HepG2 (cell line): ENCODE measurements around the gene UNC79. TPM values are rescaled to one million over a fixed set of nuclear protein-coding genes. Genes with fewer than 3 reads are reported as not detected.

Experiments
- ATAC-seq: fragments of 200-7000 bp; cut with Tn5 transposase; 3 replicates; pipeline ENCODE4 v1.9.1; 2020; ENCODE audit warnings: mild to moderate bottlenecking, moderate library complexity
- BruUV-seq: library from RNA; stranded (reverse); fragments of 400-500 nt; replicated peaks from 2 replicates; lab custom pipeline; 2021; lab: Mats Ljungman, UMichigan
- CTCF ChIA-PET: fragments of 300-600 bp; formaldehyde crosslinking; extraction: SDS; loops from one replicate; lab custom pipeline; 2021; ENCODE audit warnings: low total read pairs, inconsistent platforms, low intra/inter-chr PET ratio; lab: Yijun Ruan, JAX
- POLR2A ChIA-PET: fragments of 350-600 bp; sonication (Branson Sonifier 250); formaldehyde crosslinking; loops from one replicate; lab custom pipeline; 2020; ENCODE audit warnings: antibody characterized with exemption, inconsistent platforms; lab: Yijun Ruan, JAX
- DNase-seq: peaks from one replicate; pipeline ENCODE4 v3.0.0-alpha.2; 2015; ENCODE audit warnings: low spot score
- FAIRE-seq: peaks from 3 replicates; lab custom pipeline; 2011; peaks lifted over from hg19 to GRCh38; lab: Jason Lieb, UNC
- H2AFZ ChIP-seq: one replicate; pipeline ENCODE4 v1.6.1; 2011; ENCODE audit warnings: low read length, inconsistent platforms
- H3K27ac ChIP-seq: fragments of 300-600 bp; 3 replicates; pipeline ENCODE4 v1.8.0; 2011; ENCODE audit warnings: mixed run types, mild to moderate bottlenecking, mixed read lengths, low read length, inconsistent platforms; ENCODE audit not compliant: insufficient read depth; ENCODE audit errors: extremely low read length
- H3K27me3 ChIP-seq, 2 experiments: fragments of 200-600 bp in 1 of 2; 2 replicates in 1 of 2; 3 replicates in 1 of 2; pipeline versions ENCODE4 v1.6.0 to v1.8.0; 2011; ENCODE audit warnings: low read length in 2 of 2, mild to moderate bottlenecking in 2 of 2, moderate library complexity in 2 of 2, inconsistent platforms in 1 of 2; ENCODE audit not compliant: insufficient read depth in 2 of 2, control insufficient read depth in 1 of 2
- H3K36me3 ChIP-seq, 2 experiments: fragments of 200-600 bp in 1 of 2; replicated peaks in 1 of 2; 2 replicates in 1 of 2; 3 replicates in 1 of 2; pipeline versions ENCODE4 v1.5.1 to v1.8.0; 2011; ENCODE audit warnings: low read length in 2 of 2, inconsistent platforms in 1 of 2; ENCODE audit not compliant: insufficient read depth in 2 of 2, control insufficient read depth in 1 of 2
- H3K4me1 ChIP-seq: 2 replicates; pipeline ENCODE4 v1.5.1; 2012; ENCODE audit warnings: low read length, inconsistent platforms; ENCODE audit not compliant: insufficient read depth
- H3K4me2 ChIP-seq: 2 replicates; pipeline ENCODE4 v1.6.0; 2011; ENCODE audit warnings: low read depth, low read length, inconsistent platforms
- H3K4me3 ChIP-seq, 3 experiments: fragments of 200-600 bp in 1 of 3; sonication (generic), shearing (Covaris generic) in 1 of 3; replicated peaks in 1 of 3; 2 replicates each; pipeline ENCODE4 v1.5.1; 2011 to 2016; ENCODE audit warnings: low read length in 3 of 3, inconsistent platforms in 2 of 3, low read depth in 2 of 3, mild to moderate bottlenecking in 2 of 3, control low read depth in 1 of 3, mixed read lengths in 1 of 3; ENCODE audit not compliant: insufficient read depth in 1 of 3
- H3K79me2 ChIP-seq: one replicate; pipeline ENCODE4 v1.6.1; 2011; ENCODE audit warnings: low read length, inconsistent platforms; ENCODE audit not compliant: insufficient read depth
- H3K9ac ChIP-seq: 2 replicates; pipeline ENCODE4 v1.6.0; 2011; ENCODE audit warnings: mild to moderate bottlenecking, low read depth, low read length, inconsistent platforms; ENCODE audit not compliant: insufficient read depth
- H3K9me3 ChIP-seq: 2 replicates; pipeline ENCODE4 v1.5.1; 2012; ENCODE audit warnings: mild to moderate bottlenecking, low read length
- H4K20me1 ChIP-seq: 2 replicates; pipeline ENCODE4 v1.6.0; 2011; ENCODE audit warnings: inconsistent platforms, mild to moderate bottlenecking, low read length, moderate library complexity; ENCODE audit not compliant: insufficient read depth
- KLF12 ChIP-seq: sonication (generic); formaldehyde crosslinking; IDR thresholded peaks from 2 replicates; pipeline ENCODE4 v1.4.0; 2020; ENCODE audit warnings: missing genetic modification reagents, borderline replicate concordance
- ZNF615 ChIP-seq: sonication (generic); formaldehyde crosslinking; IDR thresholded peaks from 2 replicates; pipeline ENCODE4 v1.5.0; 2020; ENCODE audit warnings: mild to moderate bottlenecking, missing genetic modification reagents, borderline replicate concordance
- ZNF747 ChIP-seq: sonication (generic); formaldehyde crosslinking; IDR thresholded peaks from 2 replicates; pipeline ENCODE4 v1.8.1; 2023; ENCODE audit warnings: missing genetic modification reagents, mild to moderate bottlenecking, borderline replicate concordance
- WGBS: methylation state at CpG from one replicate; pipeline ENCODE4 v1.1.6; 2017; ENCODE audit warnings: low lambda C conversion rate; 5-methylcytosine and 5-hydroxymethylcytosine counted together
- in situ Hi-C: cut with HindIII; loops from 2 replicates; pipeline ENCODE4 v1.10.0; 2017; ENCODE audit warnings: low pct_unique_long_range_greater_than_20kb; ENCODE audit not compliant: extremely low pct_ligation_motif_present
- intact Hi-C: fragments of 100-400 bp; cut with micrococcal nuclease; formaldehyde crosslinking; loops from one replicate; pipeline ENCODE4 v1.10.0; 2022; ENCODE audit not compliant: unreplicated experiment
- polyA plus RNA-seq, 8 experiments: library from polyadenylated mRNA; depleted of rRNA in 3 of 8; stranded (reverse) in 7 of 8; unstranded in 1 of 8; fragments of >200 nt; fragmentation: Illumina TruSeq in 4 of 8; extraction: Trizol in 4 of 8; gene quantifications; 2 replicates each; pipeline versions ENCODE4 v1.2.1 to v1.2.3, GENCODE V29; 2011 to 2016; ENCODE audit warnings: low read depth in 4 of 8, missing spikeins in 1 of 8, mixed read lengths in 1 of 8; ENCODE audit not compliant: insufficient read depth in 1 of 8
- total RNA-seq, 5 experiments: library from RNA; depleted of rRNA; stranded (reverse); fragments of >200 nt; fragmentation: Illumina TruSeq; extraction: Trizol; gene quantifications; 2 replicates each; pipeline ENCODE4 v1.2.3, GENCODE V29; 2016; ENCODE audit warnings: low read depth in 1 of 5
- TF ChIP-seq, protein P1 (sequence below): sonication (generic); formaldehyde crosslinking; IDR thresholded peaks from 2 replicates; pipeline ENCODE4; 2020; ENCODE audit warnings: missing genetic modification reagents, mild to moderate bottlenecking, borderline replicate concordance
- TF ChIP-seq, protein P2 (sequence below): sonication (generic); formaldehyde crosslinking; IDR thresholded peaks from 2 replicates; pipeline ENCODE4 v1.5.0; 2020; ENCODE audit warnings: missing genetic modification reagents
- TF ChIP-seq, protein P3 (sequence below), 2 experiments: sonication (generic) in 1 of 2; formaldehyde crosslinking in 1 of 2; IDR thresholded peaks; 2 replicates each; pipeline versions ENCODE4 v1.6.1 to v1.9.0; 2014 to 2022; ENCODE audit warnings: antibody characterized with exemption in 1 of 2, borderline replicate concordance in 1 of 2, inconsistent platforms in 1 of 2, low read depth in 1 of 2, missing genetic modification reagents in 1 of 2

Gene UNC79
- total and polyA plus RNA-seq, 2 of the 13 experiments (the other 11 are each of a cell fraction or from before 2014, with no cell fraction given), result under 0.01 TPM; not detected in 1

DNA sequence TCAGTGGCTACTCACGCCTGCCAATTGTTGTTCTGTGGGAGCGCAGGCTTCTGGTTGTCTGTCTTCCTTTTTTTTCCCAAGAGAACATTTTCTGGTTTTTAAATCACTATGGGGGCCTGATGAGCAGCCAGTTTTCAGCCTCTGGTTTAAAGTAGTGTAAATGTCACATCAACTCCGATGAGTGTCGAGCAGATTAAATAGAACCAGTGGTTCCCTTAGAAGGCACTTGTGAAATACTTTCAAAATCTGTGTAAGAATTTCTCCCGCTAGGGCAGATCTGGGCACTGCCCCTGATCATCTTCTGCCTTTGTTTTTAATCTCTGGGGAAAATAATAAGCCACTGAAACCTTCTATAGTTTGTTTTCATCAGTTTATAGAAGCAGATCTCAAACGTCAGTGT, 227.1 kb downstream of the UNC79 start:
- Histone ChIP-seq H2AFZ (no peak overlapping the region), H3K27me3 (no peaks in the 10 kb centered on the region), H3K4me1 (no peaks in the 10 kb centered on the region), H3K36me3 (no peaks in the 10 kb centered on the region), H3K4me2 (no peak overlapping the region), H3K4me3 (no peak overlapping the region), H3K79me2 (no peaks in the 10 kb centered on the region), H3K9ac (no peak overlapping the region), H3K27ac (no peak overlapping the region), H3K9me3 (no peaks in the 10 kb centered on the region), H4K20me1 (no peaks in the 10 kb centered on the region)
- 15% methylated on average over 6 of the region's 6 CpGs for WGBS
- TF ChIP-seq, protein P1, sequence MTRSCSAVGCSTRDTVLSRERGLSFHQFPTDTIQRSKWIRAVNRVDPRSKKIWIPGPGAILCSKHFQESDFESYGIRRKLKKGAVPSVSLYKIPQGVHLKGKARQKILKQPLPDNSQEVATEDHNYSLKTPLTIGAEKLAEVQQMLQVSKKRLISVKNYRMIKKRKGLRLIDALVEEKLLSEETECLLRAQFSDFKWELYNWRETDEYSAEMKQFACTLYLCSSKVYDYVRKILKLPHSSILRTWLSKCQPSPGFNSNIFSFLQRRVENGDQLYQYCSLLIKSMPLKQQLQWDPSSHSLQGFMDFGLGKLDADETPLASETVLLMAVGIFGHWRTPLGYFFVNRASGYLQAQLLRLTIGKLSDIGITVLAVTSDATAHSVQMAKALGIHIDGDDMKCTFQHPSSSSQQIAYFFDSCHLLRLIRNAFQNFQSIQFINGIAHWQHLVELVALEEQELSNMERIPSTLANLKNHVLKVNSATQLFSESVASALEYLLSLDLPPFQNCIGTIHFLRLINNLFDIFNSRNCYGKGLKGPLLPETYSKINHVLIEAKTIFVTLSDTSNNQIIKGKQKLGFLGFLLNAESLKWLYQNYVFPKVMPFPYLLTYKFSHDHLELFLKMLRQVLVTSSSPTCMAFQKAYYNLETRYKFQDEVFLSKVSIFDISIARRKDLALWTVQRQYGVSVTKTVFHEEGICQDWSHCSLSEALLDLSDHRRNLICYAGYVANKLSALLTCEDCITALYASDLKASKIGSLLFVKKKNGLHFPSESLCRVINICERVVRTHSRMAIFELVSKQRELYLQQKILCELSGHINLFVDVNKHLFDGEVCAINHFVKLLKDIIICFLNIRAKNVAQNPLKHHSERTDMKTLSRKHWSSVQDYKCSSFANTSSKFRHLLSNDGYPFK (CRISPR knock-in tag), result no peak
- TF ChIP-seq KLF12 (CRISPR knock-in tag) (no peak), ZNF747 (CRISPR knock-in tag) (no peak), ZNF615 (no peak)
- TF ChIP-seq, protein P2, sequence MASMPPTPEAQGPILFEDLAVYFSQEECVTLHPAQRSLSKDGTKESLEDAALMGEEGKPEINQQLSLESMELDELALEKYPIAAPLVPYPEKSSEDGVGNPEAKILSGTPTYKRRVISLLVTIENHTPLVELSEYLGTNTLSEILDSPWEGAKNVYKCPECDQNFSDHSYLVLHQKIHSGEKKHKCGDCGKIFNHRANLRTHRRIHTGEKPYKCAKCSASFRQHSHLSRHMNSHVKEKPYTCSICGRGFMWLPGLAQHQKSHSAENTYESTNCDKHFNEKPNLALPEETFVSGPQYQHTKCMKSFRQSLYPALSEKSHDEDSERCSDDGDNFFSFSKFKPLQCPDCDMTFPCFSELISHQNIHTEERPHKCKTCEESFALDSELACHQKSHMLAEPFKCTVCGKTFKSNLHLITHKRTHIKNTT, result no peak
- TF ChIP-seq, protein P3, sequence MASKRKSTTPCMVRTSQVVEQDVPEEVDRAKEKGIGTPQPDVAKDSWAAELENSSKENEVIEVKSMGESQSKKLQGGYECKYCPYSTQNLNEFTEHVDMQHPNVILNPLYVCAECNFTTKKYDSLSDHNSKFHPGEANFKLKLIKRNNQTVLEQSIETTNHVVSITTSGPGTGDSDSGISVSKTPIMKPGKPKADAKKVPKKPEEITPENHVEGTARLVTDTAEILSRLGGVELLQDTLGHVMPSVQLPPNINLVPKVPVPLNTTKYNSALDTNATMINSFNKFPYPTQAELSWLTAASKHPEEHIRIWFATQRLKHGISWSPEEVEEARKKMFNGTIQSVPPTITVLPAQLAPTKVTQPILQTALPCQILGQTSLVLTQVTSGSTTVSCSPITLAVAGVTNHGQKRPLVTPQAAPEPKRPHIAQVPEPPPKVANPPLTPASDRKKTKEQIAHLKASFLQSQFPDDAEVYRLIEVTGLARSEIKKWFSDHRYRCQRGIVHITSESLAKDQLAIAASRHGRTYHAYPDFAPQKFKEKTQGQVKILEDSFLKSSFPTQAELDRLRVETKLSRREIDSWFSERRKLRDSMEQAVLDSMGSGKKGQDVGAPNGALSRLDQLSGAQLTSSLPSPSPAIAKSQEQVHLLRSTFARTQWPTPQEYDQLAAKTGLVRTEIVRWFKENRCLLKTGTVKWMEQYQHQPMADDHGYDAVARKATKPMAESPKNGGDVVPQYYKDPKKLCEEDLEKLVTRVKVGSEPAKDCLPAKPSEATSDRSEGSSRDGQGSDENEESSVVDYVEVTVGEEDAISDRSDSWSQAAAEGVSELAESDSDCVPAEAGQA (IDR thresholded peaks at IDR 0.05; ENCODE audit: low read depth), result no peak
- TF ChIP-seq, protein P3 (CRISPR knock-in tag; IDR thresholded peaks at IDR 0.05; ENCODE audit: borderline replicate concordance), result no peak
- CTCF ChIA-PET, result no interaction called here
- FAIRE-seq (no peak), ATAC-seq (no peak), DNase-seq (no peak)
- POLR2A ChIA-PET, result no interaction called here
- BruUV-seq, result no TSS peak
- intact Hi-C loops (loop anchor here (2.0 to 5.0 kb wide), 2 partner anchors 15 to 129 kb away; partner anchors contain the start of gene PRIMA1), in situ Hi-C loops (loop anchor here (5.0 kb wide), 1 partner anchor 249 kb away; no protein-coding TSS in a partner anchor)
